ENCODE measurements around the gene FHL2.

Gene FHL2

DNA sequence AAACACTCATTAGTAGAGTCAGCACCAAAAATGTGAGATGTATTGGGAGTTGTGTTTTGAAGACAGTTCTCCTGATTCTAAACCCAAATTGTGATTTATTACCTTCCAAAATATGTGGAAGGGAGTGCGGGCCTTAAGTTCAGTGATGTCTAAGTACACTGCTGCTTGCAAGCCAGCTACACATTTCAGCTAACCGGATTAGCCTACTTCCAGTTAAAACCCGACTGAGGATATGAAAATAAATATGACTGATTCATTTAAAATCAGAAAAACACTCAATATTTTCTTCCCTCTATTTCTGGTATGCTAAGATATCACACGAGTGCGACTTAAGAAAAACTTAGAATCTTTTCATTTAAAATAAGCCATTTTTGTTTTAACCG, 907 bp downstream of the FHL2 start:
- DNase-seq (ENCODE audit: low read depth in 2 of 2), result no peak

DNA sequence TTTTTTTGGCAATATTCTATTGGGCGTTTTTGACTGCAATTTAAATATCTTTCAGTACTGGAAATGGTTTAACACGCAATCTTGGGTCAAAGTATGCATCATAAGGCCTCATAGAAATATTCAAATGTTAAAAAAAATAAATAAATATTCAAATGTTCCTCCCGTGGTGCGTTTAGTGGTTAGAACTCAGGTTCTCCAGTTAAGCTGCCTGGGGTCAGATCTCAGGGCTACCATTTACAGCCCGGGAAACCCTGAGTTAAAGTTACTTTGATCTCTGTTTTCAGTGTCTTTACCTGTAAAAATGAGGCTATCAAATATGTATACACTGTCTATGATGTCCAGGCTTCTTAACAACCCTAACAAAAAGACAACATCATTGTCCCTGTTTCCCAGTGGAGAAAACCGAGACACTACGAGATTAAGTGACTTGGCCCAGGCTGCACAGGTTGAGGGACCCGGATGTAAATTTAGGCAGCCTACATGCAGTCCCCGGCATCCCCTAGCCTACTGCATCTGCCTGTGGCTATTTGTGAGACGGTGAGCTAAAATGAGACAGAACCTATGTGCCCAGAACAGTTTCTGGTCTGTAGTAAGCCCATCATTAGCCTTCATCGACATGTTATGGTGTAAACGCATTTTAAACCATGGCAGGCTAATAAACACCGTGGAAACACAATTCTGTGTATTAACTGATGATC, 1.7 kb downstream of the FHL2 start:
- DNase-seq (ENCODE audit: low read depth in 2 of 2), result no peak

DNA sequence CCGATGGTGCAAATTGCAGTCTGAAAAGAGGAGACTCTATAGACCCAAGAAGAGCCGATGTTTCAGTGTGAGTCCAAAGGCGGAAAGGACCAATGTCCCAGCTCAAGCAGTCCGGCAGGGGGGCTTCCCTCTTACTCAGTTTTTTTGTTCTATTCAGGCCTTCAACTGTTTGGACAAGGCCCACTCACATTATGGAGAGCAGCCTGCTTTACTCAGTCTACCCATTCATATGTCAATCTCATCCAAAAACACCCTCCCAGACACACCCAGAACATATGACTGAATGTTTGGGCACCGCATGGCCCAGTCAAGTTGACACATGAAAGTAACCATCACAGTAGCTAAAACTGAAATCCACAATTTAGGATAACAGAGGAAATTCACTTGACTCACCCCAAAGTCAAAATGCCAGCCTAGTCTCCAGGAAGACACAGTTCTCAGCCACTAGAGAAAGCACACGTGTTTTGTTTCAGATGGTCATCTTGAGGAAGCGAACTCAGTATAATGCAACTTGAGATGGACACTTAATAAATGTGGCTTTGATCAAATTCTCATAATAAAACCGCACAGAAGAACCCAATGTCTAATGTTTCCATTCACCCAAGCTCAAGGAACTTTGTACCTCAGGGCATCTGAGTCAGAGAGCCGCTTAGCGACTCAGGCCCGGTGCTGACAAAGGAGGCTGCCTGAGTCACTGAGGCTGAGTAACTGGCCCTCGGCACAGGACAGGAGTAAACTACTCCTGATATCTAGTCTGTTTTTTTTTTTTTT, 2.4 kb downstream of the FHL2 start:
- DNase-seq (ENCODE audit: low read depth in 2 of 2), result peak; percentile 48 to 60

- no peak for DNase-seq (ENCODE audit: low read depth in 2 of 2)
Observed at GRCh38 chr2:105395691-105396090, 3.2 kb downstream of the FHL2 start.

GRCh38 chr2:105394951-105395611, 3.8 kb downstream of the FHL2 start:
- no peak for DNase-seq (ENCODE audit: low read depth in 2 of 2)

DNA sequence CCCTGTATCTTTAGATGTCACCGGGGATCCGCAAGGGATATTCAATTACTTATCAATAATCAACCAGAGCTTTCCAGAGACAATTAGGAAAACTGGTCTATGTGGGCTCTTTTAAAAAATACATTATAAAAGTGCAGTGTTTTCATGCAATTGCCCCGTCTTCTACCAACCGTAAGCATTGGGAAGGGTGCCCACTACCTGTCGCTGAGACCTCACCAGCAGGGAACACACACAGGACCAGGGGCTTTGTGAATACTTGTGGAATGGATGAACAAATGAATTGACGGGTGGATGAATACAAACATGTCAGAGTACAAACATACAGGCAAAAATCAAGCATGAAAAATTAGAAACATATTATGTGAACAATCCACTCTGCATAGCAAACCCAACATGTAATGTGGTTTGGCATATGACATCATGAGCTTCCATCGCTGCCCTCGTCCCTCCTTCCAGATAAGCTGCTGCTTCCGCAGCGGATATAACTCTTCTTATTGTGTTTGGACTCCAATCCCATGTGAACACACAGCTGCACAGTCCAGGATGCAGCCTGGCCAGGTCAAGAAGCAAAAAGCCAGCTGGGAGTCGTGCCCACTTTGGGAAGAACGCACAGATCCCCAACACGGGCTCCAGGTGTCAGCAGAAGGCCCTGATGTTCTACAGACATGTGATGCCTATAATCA, 5.3 kb downstream of the FHL2 start:
- DNase-seq (ENCODE audit: low read depth in 2 of 2), result no peak

DNA sequence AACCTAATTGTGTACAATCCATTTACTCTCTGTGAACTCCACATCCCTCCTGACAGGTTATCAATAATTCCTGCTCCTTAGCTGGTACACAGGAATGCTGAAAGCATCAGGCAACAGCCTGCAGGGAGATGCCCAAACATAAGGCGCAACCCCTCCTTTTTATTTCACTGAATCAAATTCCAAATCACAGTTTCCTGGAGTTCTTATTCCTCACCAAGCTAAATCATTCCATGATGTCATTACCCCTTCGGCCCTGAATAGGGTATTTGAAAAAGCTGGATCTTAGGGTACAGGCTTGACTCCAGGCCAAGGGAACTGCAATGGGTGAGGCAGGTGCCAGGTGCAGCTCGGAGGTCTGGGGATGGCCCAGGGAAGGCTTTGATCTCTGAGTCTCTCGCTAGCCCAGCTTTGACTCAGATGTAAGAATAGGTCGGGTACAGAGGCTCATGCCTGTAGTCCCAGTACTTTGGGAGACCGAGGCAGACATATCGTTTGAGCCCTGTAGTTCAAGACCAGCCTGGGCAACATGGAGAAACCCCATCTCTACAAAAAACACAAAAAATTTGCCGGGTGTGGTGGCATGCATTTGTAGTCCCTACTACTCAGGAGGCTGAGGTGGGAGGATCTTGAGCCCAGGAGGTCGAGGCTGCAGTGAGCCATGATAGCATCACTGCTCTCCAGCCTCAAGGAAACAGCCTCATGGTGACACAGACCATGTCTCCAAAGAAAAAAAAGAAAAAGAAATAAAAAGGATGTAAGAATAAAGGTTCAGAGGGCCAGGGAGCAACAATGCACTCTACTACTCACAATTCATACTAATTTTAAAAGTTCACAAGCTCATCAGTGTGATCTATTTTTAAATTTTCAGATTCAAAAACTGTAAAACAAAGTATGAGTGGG, 6.8 kb downstream of the FHL2 start:
- no peak for DNase-seq (ENCODE audit: low read depth in 2 of 2)

DNA sequence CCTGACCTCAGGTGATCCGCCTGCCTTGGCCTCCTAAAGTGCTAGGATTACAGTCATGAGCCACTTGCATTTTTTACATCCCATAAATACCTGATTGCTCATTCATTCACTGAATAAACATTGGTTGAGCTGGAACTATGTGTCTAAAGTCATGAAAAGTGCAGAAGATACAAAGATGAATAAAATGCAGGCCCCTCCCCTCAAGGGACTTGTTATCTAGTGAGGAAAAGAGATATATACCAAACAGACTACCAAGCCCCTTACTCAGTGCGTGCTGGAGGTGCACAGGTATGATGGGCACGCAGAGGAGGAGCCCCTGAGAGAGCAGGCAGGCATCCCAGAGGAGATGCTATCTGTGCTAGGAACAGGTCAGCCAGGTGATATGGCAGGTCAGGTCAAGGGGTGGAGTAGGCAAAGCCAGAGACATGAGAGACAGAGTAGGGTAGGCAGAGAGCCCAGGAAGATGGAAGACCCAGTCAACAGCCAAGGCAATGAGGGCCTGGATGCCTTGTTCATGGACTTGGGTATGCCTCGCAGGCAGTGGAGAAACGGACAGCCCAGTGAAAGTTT, 7.7 kb downstream of the FHL2 start:
- DNase-seq (ENCODE audit: low read depth in 2 of 2), result no peak

DNA sequence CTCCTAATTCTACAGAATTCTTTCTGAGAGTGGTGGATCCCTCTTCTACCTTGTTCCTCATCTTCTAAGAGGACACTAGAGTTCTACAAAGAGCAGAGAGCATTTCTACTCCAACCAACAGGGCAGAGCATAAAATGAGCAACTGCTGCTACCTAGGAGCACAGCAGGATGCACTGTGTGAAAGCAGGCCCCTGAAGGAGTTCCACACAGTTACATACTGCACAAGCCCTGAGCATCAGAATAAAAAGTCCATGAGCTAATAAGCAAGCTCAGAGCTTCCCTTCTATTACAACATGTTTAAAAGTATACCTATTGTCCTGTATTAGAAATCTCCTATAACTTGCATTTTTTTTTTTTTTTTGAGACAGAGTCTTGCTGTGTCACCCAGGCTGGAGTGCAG, 8.4 kb downstream of the FHL2 start:
- DNase-seq (ENCODE audit: low read depth in 2 of 2), result no peak

GRCh38 chr2:105388971-105389381, 9.9 kb downstream of the FHL2 start:
- no peak for DNase-seq (ENCODE audit: low read depth in 2 of 2)

GRCh38 chr2:105387225-105387624, 11.6 kb downstream of the FHL2 start:
- no peak for DNase-seq (ENCODE audit: low read depth in 2 of 2)

GRCh38 chr2:105385731-105386540, 12.9 kb downstream of the FHL2 start:
- no peak for DNase-seq (ENCODE audit: low read depth in 2 of 2)

GRCh38 chr2:105384861-105385260, 14.0 kb downstream of the FHL2 start:
- DNase-seq (ENCODE audit: low read depth in 2 of 2), result no peak

- no peak for DNase-seq (ENCODE audit: low read depth in 2 of 2)
Observed at GRCh38 chr2:105384216-105384615, 14.6 kb downstream of the FHL2 start.

GRCh38 chr2:105383432-105384166, 15.3 kb downstream of the FHL2 start:
- DNase-seq (ENCODE audit: low read depth in 2 of 2), result no peak

GRCh38 chr2:105382177-105382576, 16.7 kb downstream of the FHL2 start:
- no peak for DNase-seq (ENCODE audit: low read depth in 2 of 2)

DNA sequence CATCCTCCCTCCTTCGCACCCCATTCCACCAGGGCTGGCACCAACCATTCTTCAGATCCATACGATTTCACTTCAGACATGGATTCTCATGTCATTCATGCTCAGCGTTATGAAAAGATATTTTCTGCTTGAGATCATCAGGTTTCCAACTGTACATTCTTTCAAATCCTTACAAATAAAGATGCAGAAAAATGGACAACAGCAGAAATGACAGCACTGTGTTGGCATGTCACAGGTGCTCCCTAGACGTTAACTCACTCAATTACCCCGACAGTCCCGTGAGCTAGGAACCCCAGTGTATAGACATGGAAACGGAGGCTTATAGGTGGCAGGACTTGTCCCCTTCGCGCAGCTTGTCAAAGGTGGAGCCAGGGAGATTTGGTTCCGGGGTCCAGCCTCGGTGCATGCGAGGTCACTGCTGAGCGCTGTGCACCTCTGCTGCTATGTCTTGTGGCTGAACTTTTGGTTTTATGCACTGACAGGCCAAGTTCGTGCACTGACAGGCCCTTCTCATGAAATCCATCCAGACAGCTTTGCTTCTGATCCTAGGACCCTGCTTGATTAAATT, 17.7 kb downstream of the FHL2 start:
- no peak for DNase-seq (ENCODE audit: low read depth in 2 of 2)

GRCh38 chr2:105380432-105381100, 18.3 kb downstream of the FHL2 start:
- DNase-seq (ENCODE audit: low read depth in 2 of 2), result no peak
